NCI-H345 treated with DMSO at 0.1 percent for 48 hours (cell line): Measurements from ENCODE around the gene FKBP1A.
"Not testable (repeated sequence)": the region's sequence is repeated elsewhere in the genome, so short reads cannot be mapped to it uniquely, and the experiment has no call there.

Source experiments
- DNase-seq: peaks from one replicate; lab custom pipeline; 2025; ENCODE audit not compliant: unreplicated experiment; lab: John Stamatoyannopoulos, UW

FKBP1A gene

GRCh38 chr20:1417790-1418189, 24.9 kb upstream of the FKBP1A start:
- no peak for DNase-seq

GRCh38 chr20:1417273-1417672, 24.4 kb upstream of the FKBP1A start:
- DNase-seq: no peak

GRCh38 chr20:1415667-1416468, 23.0 kb upstream of the FKBP1A start:
- DNase-seq: no peak

DNA sequence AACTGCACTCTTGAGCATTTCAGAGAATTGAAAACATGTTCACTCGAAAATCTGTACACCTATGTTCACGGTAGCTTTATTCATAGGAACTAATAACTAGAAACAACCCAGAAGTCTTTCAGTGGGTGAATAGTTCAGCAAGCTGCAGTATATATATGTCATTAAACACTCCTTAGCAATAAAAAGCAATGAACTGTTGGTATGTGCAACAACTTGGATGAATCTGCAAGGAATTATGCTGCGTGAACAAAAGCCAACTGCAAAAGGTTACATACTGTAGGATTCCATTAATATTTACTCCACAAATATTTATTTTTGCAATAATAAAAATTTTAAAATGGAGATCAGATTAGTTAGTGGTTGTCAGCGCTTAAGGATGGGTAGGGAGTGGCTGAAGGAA, 22.1 kb upstream of the FKBP1A start:
- no peak for DNase-seq

GRCh38 chr20:1405801-1406200, 12.9 kb upstream of the FKBP1A start:
- DNase-seq: no peak

- no peak for DNase-seq
Observed at GRCh38 chr20:1403624-1404023, 10.8 kb upstream of the FKBP1A start.

GRCh38 chr20:1402149-1402548, 9.3 kb upstream of the FKBP1A start:
- no peak for DNase-seq

- DNase-seq: no peak
Observed at GRCh38 chr20:1401451-1401907, 8.6 kb upstream of the FKBP1A start.

DNA sequence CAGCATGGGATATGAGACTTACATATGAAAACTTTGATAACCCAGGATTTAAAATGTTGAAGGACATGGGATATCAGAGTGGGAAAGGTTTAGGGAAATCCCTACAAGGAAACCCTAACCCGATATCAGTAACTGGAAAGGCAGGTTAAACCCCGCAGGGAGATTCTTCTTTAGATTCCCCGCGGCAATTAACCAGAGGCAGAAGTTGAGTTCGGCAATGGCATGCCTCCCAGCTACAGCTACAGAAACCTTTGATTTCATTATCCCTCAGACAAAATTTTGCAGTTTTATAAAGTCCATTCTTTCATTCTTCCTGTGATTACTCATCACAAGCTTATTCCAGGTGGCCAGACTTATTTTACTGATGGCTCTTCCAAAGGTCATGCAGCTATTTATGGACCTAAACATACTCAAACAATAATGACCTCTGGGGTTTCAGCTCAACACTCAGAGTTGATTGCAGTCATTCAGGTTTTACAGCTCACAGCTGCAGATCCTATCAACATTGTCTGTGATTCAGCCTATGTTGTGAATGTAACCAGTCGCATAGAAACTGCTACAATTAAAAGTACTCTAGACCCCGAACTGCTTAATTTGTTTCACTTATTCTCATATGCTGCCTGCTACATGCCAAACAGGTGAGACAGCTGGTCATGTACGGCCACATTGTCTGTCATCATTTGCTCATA, 7.0 kb upstream of the FKBP1A start:
- peak; percentile 79 for DNase-seq

- DNase-seq: not testable (repeated sequence)
Observed at GRCh38 chr20:1398185-1398584, 5.3 kb upstream of the FKBP1A start.

DNA sequence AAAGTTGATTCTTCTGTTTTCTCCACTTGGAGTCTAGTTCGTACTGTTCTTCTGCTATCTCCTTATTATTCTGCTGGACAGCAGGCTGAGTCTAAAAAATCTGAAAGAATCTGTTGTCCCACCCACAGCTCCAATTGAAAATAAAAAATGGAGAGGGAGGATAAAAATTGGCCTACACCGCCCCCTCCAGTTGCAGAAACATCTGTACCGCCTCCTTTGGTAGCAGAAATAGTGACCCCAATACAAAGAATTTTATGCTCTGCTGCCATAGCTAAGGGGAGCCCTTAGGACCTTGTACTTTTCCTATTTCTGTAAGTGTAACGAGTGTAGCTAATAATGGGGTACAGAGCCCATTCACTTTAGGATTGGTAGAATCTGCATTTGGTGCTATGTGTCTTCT, 4.9 kb upstream of the FKBP1A start:
- no peak for DNase-seq

GRCh38 chr20:1396702-1397101, 3.8 kb upstream of the FKBP1A start:
- DNase-seq: no peak

- no peak for DNase-seq
Observed at GRCh38 chr20:1396264-1396663, 3.4 kb upstream of the FKBP1A start.

DNA sequence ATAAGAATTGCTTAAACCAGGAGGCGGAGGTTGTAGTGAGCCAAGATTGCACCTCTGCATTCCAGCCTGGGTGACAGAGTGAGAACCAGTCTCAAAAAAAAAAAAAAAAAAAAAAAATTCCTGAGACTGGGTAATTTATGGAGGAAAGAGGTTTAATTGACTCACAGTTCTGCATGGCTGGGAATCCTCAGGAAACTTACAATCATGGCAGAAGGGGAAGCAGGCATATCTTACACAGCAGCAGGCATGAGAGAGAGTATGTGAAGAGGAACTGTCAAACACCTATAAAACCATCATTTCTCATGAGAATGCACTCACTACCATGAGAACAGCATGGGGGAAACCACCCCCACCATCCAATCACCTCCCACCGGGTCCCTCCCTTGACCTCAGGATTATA, 1.8 kb upstream of the FKBP1A start:
- no peak for DNase-seq

GRCh38 chr20:1393507-1393882, 641 bp upstream of the FKBP1A start:
- no peak for DNase-seq

DNA sequence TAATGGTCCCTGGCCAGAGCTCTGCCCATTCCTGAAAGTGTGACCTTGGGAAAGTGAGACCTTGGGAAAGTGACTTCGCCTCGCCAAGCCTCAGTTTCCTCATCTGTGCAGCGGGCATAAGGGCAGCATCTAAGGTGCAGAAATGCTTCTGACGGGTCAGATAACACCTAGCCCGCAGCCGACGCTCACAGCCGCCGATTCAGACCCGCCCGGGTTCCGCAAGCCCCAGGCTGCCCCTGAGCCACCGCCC, 486 bp downstream of the FKBP1A start:
- DNase-seq: no peak

- no peak for DNase-seq
Observed at GRCh38 chr20:1391640-1392442, 1.0 kb downstream of the FKBP1A start.

- DNase-seq: no peak
Observed at GRCh38 chr20:1390581-1391403, 2.1 kb downstream of the FKBP1A start.

DNA sequence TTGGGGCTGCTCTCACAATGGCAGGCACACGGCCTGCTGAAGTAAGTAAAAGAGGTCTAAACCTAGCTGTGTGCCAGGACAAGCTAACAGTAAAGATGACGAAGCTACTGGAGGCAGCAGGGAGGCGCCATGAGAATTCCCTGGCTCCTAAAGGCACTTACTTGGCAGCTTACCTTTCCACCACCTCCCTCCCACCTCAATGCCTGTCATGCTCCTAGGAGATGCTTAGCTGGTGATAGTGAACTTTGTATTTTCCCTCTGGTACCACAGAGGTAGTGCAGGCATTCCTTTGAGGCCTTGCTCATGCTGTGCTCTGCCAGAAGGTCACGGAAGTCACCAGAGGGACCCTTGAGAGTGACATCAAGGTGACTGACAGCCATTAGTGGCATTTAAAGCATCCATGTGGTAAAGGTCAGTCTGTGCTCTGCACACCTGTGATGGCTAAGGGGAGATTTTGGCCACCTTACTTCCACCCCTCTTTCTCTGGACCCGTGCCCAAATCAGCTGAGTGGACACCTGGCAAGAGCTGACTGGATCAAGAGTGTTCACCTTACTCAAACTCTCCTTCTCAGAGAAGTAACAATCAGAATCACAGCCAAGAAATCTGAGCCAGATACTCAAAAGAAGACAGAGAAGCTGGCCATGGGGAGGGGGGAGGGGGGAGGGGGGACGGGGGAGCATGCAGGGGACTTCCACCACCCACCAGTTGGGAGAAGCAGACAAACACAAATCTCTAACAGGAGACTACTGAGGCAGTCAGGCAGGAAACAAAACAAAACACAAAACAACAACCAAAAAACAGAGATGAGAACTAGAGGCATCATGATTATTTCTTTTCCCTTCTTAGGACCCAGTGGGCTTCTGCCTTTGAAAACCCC, 2.9 kb downstream of the FKBP1A start:
- no peak for DNase-seq
